A673 (cell line): ENCODE data around the gene SRCIN1. TPM values are rescaled to one million over a fixed set of nuclear protein-coding genes. Genes with fewer than 3 reads are reported as not detected.

Experiments used
- BruUV-seq: library from RNA; stranded (reverse); fragments of 400-500 nt; replicated peaks from 2 replicates; lab custom pipeline; 2021; lab: Mats Ljungman, UMichigan
- CTCF ChIA-PET: fragments of 300-600 bp; sonication (Branson Sonifier 250); formaldehyde crosslinking; loops from one replicate; lab custom pipeline; 2022; ENCODE audit warnings: antibody characterized with exemption; lab: Charles Lee
- POLR2A ChIA-PET: fragments of 300-600 bp; sonication (Branson Sonifier 250); formaldehyde crosslinking; loops from one replicate; lab custom pipeline; 2022; ENCODE audit warnings: antibody characterized with exemption; ENCODE audit not compliant: low non-redundant PET; lab: Charles Lee
- DNase-seq: peaks from one replicate; pipeline ENCODE4 v3.0.0-alpha.2; 2015; ENCODE audit warnings: low spot score
- H3K27ac ChIP-seq: fragments of 200-600 bp; sonication (generic); 2 replicates; pipeline ENCODE4 v1.5.1; 2016; ENCODE audit warnings: mixed run types, low read depth, mild to moderate bottlenecking, mixed read lengths, antibody characterized with exemption, low read length; ENCODE audit not compliant: poor library complexity, severe bottlenecking
- H3K27me3 ChIP-seq: fragments of 200-600 bp; sonication (generic); replicated peaks from 2 replicates; pipeline ENCODE4 v1.6.1; 2017; ENCODE audit warnings: mixed run types, low read depth, mild to moderate bottlenecking, mixed read lengths, antibody characterized with exemption, low read length; ENCODE audit not compliant: insufficient read depth, poor library complexity
- H3K36me3 ChIP-seq: fragments of 200-600 bp; sonication (generic); 2 replicates; pipeline ENCODE4 v1.6.1; 2016; ENCODE audit warnings: mixed run types, mild to moderate bottlenecking, mixed read lengths, antibody characterized with exemption, low read length; ENCODE audit not compliant: insufficient read depth, poor library complexity, severe bottlenecking
- H3K4me1 ChIP-seq: fragments of 200-600 bp; sonication (generic); 2 replicates; pipeline ENCODE4 v1.6.1; 2017; ENCODE audit warnings: mixed run types, mild to moderate bottlenecking, mixed read lengths, antibody characterized with exemption, low read length; ENCODE audit not compliant: insufficient read depth, poor library complexity, severe bottlenecking
- H3K4me3 ChIP-seq: fragments of 200-600 bp; sonication (generic); 2 replicates; pipeline ENCODE4 v1.5.1; 2016; ENCODE audit warnings: low read depth, mixed run types, mild to moderate bottlenecking, mixed read lengths, low read length; ENCODE audit not compliant: poor library complexity, severe bottlenecking
- H3K9me3 ChIP-seq: fragments of 200-600 bp; sonication (generic); 2 replicates; pipeline ENCODE4 v1.6.1; 2016; ENCODE audit warnings: mixed run types, low read depth, mild to moderate bottlenecking, mixed read lengths, antibody characterized with exemption, low read length; ENCODE audit not compliant: poor library complexity, severe bottlenecking
- CTCF ChIP-seq: fragments of 300-800, 200-600 bp; sonication (generic); conservative IDR thresholded peaks from 2 replicates; pipeline ENCODE4 v1.5.1; 2017; ENCODE audit warnings: low read depth, mild to moderate bottlenecking, antibody characterized with exemption, low read length, moderate library complexity, mixed read lengths
- EZH2 ChIP-seq: fragments of 200-600 bp; sonication (generic); IDR thresholded peaks from 2 replicates; pipeline ENCODE4 v1.6.1; 2017; ENCODE audit warnings: borderline replicate concordance, low read depth, mild to moderate bottlenecking, mixed read lengths, antibody characterized with exemption, low read length; ENCODE audit not compliant: poor library complexity, severe bottlenecking
- intact Hi-C: fragments of 100-400 bp; cut with micrococcal nuclease; formaldehyde crosslinking; loops from one replicate; pipeline ENCODE4 v1.10.0; 2022; ENCODE audit not compliant: unreplicated experiment
- total RNA-seq: library from RNA; stranded (reverse); gene quantifications from 2 replicates; pipeline ENCODE4 v1.2.3, GENCODE V29; 2021

Gene SRCIN1
- total RNA-seq, 1 experiment from 2014 or later = 1.6 TPM

- POLR2A ChIA-PET = no interaction called here
- Histone ChIP-seq H3K27me3 (no peaks in the 10 kb centered on the region), H3K9me3 (no peaks in the 10 kb centered on the region), H3K4me3 (no peak overlapping the region), H3K27ac (no peak overlapping the region), H3K36me3 (no peaks in the 10 kb centered on the region), H3K4me1 (peaks cover 21% of the 10 kb centered on the region)
- BruUV-seq = no TSS peak
- CTCF ChIA-PET = no interaction called here
- no peak for DNase-seq
- intact Hi-C loops = no loop called here
- no peak for TF ChIP-seq CTCF
- no peak for TF ChIP-seq EZH2
Observed at GRCh38 chr17:38603786-38604478, 1.8 kb downstream of the SRCIN1 start.

- no peak overlapping the region for H3K27ac ChIP-seq
- no peak for TF ChIP-seq CTCF
- no peak for TF ChIP-seq EZH2
- no peak for DNase-seq
- no peaks in the 10 kb centered on the region for H3K9me3 ChIP-seq
- ChIA-PET POLR2A (no interaction called here), CTCF (interaction anchor here (0.6 kb wide), 2 partner anchors 20 to 960 kb away, joined by 4 to 5 read pairs; no protein-coding TSS in a partner anchor)
- no peak overlapping the region for H3K4me3 ChIP-seq
- intact Hi-C loops = no loop called here
- H3K4me1 ChIP-seq = peaks cover 21% of the 10 kb centered on the region
- no peaks in the 10 kb centered on the region for H3K36me3 ChIP-seq
- no peaks in the 10 kb centered on the region for H3K27me3 ChIP-seq
- no TSS peak for BruUV-seq
Observed at GRCh38 chr17:38602956-38603785, 2.6 kb downstream of the SRCIN1 start.

- Histone ChIP-seq H3K36me3 (no peaks in the 10 kb centered on the region), H3K27me3 (no peaks in the 10 kb centered on the region), H3K4me3 (no peak overlapping the region), H3K9me3 (no peaks in the 10 kb centered on the region), H3K27ac (no peak overlapping the region), H3K4me1 (peaks cover 21% of the 10 kb centered on the region)
- TF ChIP-seq CTCF = no peak
- no peak for TF ChIP-seq EZH2
- DNase-seq = no peak
- CTCF ChIA-PET = no interaction called here
- BruUV-seq = no TSS peak
- intact Hi-C loops = no loop called here
- POLR2A ChIA-PET = no interaction called here
Observed at GRCh38 chr17:38602453-38602852, 3.3 kb downstream of the SRCIN1 start.
